Measurements from ENCODE around the gene ROBO3. TPM values are rescaled to one million over a fixed set of nuclear protein-coding genes. Genes with fewer than 3 reads are reported as not detected.

The ROBO3 gene
- total and polyA plus RNA-seq, 2 donors (not counting 3 experiments of a cell fraction or from before 2014, with no cell fraction given) = 27.1 to 65.4 TPM

DNA sequence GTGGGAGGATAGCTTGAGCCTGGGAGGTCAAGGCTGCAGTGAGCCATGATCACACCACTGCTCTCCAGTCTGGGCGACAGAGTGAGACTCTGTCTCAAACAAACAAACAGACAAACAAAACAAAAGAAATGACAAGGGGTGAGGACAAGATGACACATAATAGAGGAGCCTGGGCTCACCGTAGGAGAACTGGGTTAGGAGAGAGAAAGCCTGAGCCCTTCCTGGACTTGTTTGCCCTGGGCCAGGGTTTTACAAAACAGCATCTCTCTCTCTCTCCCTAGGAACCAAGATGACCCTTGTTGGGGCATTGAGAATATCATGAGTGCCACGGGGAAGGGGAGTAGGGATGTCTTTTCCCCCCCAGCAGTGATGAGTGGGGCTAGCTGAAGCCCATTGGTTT, 15.7 kb downstream of the ROBO3 start:
- Histone ChIP-seq H3K27me3 (ENCODE audit: control insufficient read depth in 2 of 2, insufficient read depth in 2 of 2, low read length in 2 of 2) (no peaks in the 10 kb centered on the region), H3K9me3 (replicated peaks; ENCODE audit: control insufficient read depth, insufficient read depth, low read length) (no peaks in the 10 kb centered on the region), H4K20me1 (replicated peaks; ENCODE audit: control insufficient read depth, extremely low read depth, insufficient read depth, low read length) (no peaks in the 10 kb centered on the region), H3K79me2 (ENCODE audit: control insufficient read depth, insufficient read depth, low read length) (no peaks in the 10 kb centered on the region), H3K4me1 (ENCODE audit: control insufficient read depth, extremely low read depth, insufficient read depth, low read length) (peaks cover 56% of the 10 kb centered on the region), H3K4me2 (ENCODE audit: insufficient read depth, low read length) (no peak overlapping the region), H3K9ac (replicated peaks; ENCODE audit: extremely low read depth, insufficient read depth, low read length) (no peak overlapping the region), H3K27ac (ENCODE audit: insufficient read depth, low read depth, low read length) (no peak overlapping the region), H3K9me1 (replicated peaks; ENCODE audit: control insufficient read depth, extremely low read depth, insufficient read depth, low read length) (no peaks in the 10 kb centered on the region), H3K4me3 (replicated peaks in 1 of 3; ENCODE audit: insufficient read depth in 1 of 3, low read depth in 1 of 3, low read length in 3 of 3) (no peak overlapping the region), H2AFZ (ENCODE audit: low read depth, low read length) (no peak overlapping the region), H3K36me3 (ENCODE audit: control insufficient read depth in 2 of 2, extremely low read depth in 1 of 2, insufficient read depth in 2 of 2, low read length in 2 of 2) (peaks cover 11 to 17% of the 10 kb centered on the region in 2 experiments)
- dilution Hi-C loops (cut with MboI; ENCODE audit: extremely low pct_ligation_motif_present, low sequenced_read_pairs) (no loop called here), intact Hi-C loops (cut with micrococcal nuclease) (no loop called here)
- DNase-seq (ENCODE audit: low read depth, low spot score) (no peak), FAIRE-seq (peak; percentile 83)
- POLR2A ChIA-PET = interaction anchor here (0.7 to 4.5 kb wide), 2 partner anchors 17 to 689 kb away, joined by 5 to 39 read pairs; partner anchors contain the start of genes EI24 and ROBO4
- CTCF ChIA-PET = interaction anchor here (0.7 to 2.5 kb wide), 6 partner anchors 10 to 39 kb away, joined by 3 to 13 read pairs (median 4); no protein-coding TSS in a partner anchor
- TF ChIP-seq, protein P1, sequence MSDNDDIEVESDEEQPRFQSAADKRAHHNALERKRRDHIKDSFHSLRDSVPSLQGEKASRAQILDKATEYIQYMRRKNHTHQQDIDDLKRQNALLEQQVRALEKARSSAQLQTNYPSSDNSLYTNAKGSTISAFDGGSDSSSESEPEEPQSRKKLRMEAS (IDR thresholded peaks at IDR 0.05; ENCODE audit: insufficient read depth, insufficient read length) = no peak
- TF ChIP-seq MYC (IDR thresholded peaks at IDR 0.05; ENCODE audit: low read depth, low read length) (no peak), POLR2AphosphoS5 (IDR thresholded peaks at IDR 0.05; ENCODE audit: insufficient read depth, low read depth, low read length) (peak; percentile 50), EZH2 (IDR thresholded peaks at IDR 0.05; ENCODE audit: borderline replicate concordance, low read depth, low read length, severe bottlenecking) (no peak), POLR2A (IDR thresholded peaks at IDR 0.05; ENCODE audit: low read depth, low read length) (peak; percentile 83)
- no TSS peak for BruUV-seq (replicated peaks)

DNA sequence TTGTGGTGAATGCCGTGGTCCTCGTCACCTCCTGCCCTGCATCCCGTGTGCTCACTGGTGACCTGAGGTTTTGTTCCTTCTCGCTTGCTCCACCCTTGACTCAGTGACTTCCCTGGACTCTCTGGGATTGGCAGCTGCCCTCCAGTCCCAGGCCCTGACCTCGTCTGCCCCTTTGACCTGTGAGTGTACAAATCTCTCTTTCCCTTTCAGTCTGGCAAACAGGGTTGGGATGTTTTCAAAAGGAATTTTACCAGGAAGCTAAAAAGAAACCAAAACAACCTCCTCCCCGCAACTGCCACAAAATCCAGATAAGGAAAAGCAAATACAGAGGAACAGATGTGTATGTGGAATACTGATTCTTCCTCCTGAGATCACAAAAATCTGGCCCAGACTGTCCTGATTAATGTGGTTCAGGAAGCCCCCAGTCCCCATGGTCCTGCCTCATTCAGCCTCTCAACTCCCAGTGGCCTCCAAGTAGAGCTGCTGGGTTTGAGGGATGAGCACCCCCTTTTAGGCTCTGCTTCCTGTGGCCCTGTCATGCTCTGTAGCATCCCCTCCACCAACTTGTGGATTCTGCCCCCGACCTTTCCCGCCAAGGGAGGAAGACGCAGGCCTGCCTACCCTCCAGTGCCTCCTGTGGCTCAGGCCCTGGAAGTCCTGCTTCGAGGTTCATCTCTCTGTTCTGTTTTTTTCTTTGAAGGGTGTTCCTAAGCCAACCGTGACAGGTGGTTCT, 17.3 kb downstream of the ROBO3 start:
- H4K20me1 ChIP-seq (replicated peaks; ENCODE audit: control insufficient read depth, extremely low read depth, insufficient read depth, low read length) = no peaks in the 10 kb centered on the region
- TF ChIP-seq, protein P2, sequence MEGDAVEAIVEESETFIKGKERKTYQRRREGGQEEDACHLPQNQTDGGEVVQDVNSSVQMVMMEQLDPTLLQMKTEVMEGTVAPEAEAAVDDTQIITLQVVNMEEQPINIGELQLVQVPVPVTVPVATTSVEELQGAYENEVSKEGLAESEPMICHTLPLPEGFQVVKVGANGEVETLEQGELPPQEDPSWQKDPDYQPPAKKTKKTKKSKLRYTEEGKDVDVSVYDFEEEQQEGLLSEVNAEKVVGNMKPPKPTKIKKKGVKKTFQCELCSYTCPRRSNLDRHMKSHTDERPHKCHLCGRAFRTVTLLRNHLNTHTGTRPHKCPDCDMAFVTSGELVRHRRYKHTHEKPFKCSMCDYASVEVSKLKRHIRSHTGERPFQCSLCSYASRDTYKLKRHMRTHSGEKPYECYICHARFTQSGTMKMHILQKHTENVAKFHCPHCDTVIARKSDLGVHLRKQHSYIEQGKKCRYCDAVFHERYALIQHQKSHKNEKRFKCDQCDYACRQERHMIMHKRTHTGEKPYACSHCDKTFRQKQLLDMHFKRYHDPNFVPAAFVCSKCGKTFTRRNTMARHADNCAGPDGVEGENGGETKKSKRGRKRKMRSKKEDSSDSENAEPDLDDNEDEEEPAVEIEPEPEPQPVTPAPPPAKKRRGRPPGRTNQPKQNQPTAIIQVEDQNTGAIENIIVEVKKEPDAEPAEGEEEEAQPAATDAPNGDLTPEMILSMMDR (IDR thresholded peaks at IDR 0.05; ENCODE audit: extremely low read depth in 1 of 2, insufficient read depth in 1 of 2, low read depth in 1 of 2, low read length in 2 of 2) = peak in 1 of 2 donors; percentile 24
- TF ChIP-seq POLR2AphosphoS5 (IDR thresholded peaks at IDR 0.05; ENCODE audit: insufficient read depth, low read depth, low read length) (peak; percentile 80), EZH2 (IDR thresholded peaks at IDR 0.05; ENCODE audit: borderline replicate concordance, low read depth, low read length, severe bottlenecking) (no peak), FOS (IDR thresholded peaks at IDR 0.05; ENCODE audit: borderline replicate concordance, insufficient read depth, low read length) (no peak), POLR2A (IDR thresholded peaks at IDR 0.05; ENCODE audit: low read depth, low read length) (peak; percentile 87), GATA2 (IDR thresholded peaks at IDR 0.05; ENCODE audit: insufficient read depth, insufficient read length, low read depth, low read length) (peak; percentile 49)
- CTCF ChIA-PET = interaction anchor here (0.7 to 3.5 kb wide), 7 partner anchors 9 to 260 kb away, joined by 3 to 14 read pairs (median 7); partner anchors contain the start of gene ROBO4
- H3K9ac ChIP-seq (replicated peaks; ENCODE audit: extremely low read depth, insufficient read depth, low read length) = no peak overlapping the region
- H3K4me1 ChIP-seq (ENCODE audit: control insufficient read depth, extremely low read depth, insufficient read depth, low read length) = peaks cover 59% of the 10 kb centered on the region
- dilution Hi-C loops (cut with MboI; ENCODE audit: extremely low pct_ligation_motif_present, low sequenced_read_pairs) (no loop called here), intact Hi-C loops (cut with micrococcal nuclease) (loop anchor here (1.0 kb wide), 2 partner anchors 16 to 71 kb away; no protein-coding TSS in a partner anchor)
- FAIRE-seq (peak; percentile 90), DNase-seq (ENCODE audit: low read depth, low spot score) (peak; percentile 74)
- peak overlapping the region; percentile 33 for H3K27ac ChIP-seq (ENCODE audit: insufficient read depth, low read depth, low read length)
- H3K36me3 ChIP-seq (ENCODE audit: control insufficient read depth in 2 of 2, extremely low read depth in 1 of 2, insufficient read depth in 2 of 2, low read length in 2 of 2) = peaks cover 24 to 29% of the 10 kb centered on the region in 2 experiments
- H3K4me3 ChIP-seq (replicated peaks in 1 of 3; ENCODE audit: insufficient read depth in 1 of 3, low read depth in 1 of 3, low read length in 3 of 3) = no peak overlapping the region
- H3K9me1 ChIP-seq (replicated peaks; ENCODE audit: control insufficient read depth, extremely low read depth, insufficient read depth, low read length) = no peaks in the 10 kb centered on the region
- peaks cover 3% of the 10 kb centered on the region for H3K79me2 ChIP-seq (ENCODE audit: control insufficient read depth, insufficient read depth, low read length)
- no peak overlapping the region for H2AFZ ChIP-seq (ENCODE audit: low read depth, low read length)
- POLR2A ChIA-PET = interaction anchor here (0.5 to 4.5 kb wide), 7 partner anchors 9 to 699 kb away, joined by 3 to 39 read pairs (median 5); partner anchors contain the start of genes CCDC15 and ROBO4
- H3K9me3 ChIP-seq (replicated peaks; ENCODE audit: control insufficient read depth, insufficient read depth, low read length) = no peaks in the 10 kb centered on the region
- H3K27me3 ChIP-seq (ENCODE audit: control insufficient read depth in 2 of 2, insufficient read depth in 2 of 2, low read length in 2 of 2) = no peaks in the 10 kb centered on the region
- BruUV-seq (replicated peaks) = no TSS peak
- peak overlapping the region; percentile 2 for H3K4me2 ChIP-seq (ENCODE audit: insufficient read depth, low read length)
